Left renal cortex interstitium (tissue), 4 donors: ENCODE results near the gene MARK2. TPM values are rescaled to one million over a fixed set of nuclear protein-coding genes. Genes with fewer than 3 reads are reported as not detected.

Experiments
- DNase-seq, 4 donors: peaks; one replicate each; pipeline ENCODE4 v3.0.0-alpha.2; 2013; ENCODE audit warnings: low read depth in 4 of 4, low spot score in 2 of 4, missing footprints in 1 of 4
- polyA plus RNA-seq, 4 donors: library from polyadenylated mRNA; unstranded; fragments of 120-200 nt; gene quantifications; one replicate each; pipeline ENCODE4 v1.2.1, GENCODE V29; 2013; ENCODE audit not compliant: insufficient read length in 4 of 4

Gene MARK2
- polyA plus RNA-seq, 4 donors, result 30.4 to 40.4 (median 35.7) TPM

GRCh38 chr11:63952570-63952969 is 113.7 kb downstream of the MARK2 start:
- DNase-seq, result no peak

DNA sequence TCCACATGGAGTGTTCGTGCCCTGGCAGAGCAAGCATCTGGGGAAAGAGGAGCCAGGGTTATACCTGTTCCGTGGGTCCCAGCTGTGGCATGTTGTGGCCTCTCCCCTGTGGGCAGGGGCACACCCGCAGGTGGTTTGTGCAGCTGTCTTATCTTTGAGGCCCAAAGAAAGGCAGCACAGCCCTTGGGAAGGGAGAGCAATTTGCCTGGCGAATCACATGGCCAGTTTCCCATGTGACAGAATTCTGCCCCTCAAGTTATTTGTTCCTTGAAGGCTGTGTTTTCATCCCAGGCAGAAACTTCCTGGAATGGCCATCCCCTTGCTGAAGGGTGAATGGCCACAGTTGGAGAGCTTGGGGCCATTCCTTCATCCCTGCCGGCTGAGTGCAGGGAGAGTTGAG is 119.1 kb downstream of the MARK2 start:
- no peak for DNase-seq

Other genes with a start within 250 kb of the MARK2 start
- 10 to 100 TPM; 13.5 to 20.8 (median 14.7) TPM for gene PLAAT3, start 224.7 kb upstream of the MARK2 start, polyA plus RNA-seq
- 10 to 100 TPM; 15.2 to 20.0 (median 17.0) TPM for gene ATL3, start 167.7 kb upstream of the MARK2 start, polyA plus RNA-seq
- 100 to 1,000 TPM; 154 to 172 (median 168) TPM for gene RTN3, start 157.6 kb upstream of the MARK2 start, polyA plus RNA-seq
- 10 to 100 TPM; 43.3 to 54.8 (median 48.7) TPM for gene ZFTA, start 70.3 kb upstream of the MARK2 start, polyA plus RNA-seq
- gene SPINDOC, start 25.7 kb upstream of the MARK2 start, polyA plus RNA-seq, result 10 to 100 TPM; 23.4 to 46.3 (median 37.1) TPM
- gene RCOR2, start 78.1 kb downstream of the MARK2 start, polyA plus RNA-seq, result 10 to 100 TPM in 3 of 4 donors, 1 to 10 TPM in 1; 9.7 to 17.2 (median 13.5) TPM
- 10 to 100 TPM; 23.6 to 43.0 (median 35.3) TPM for gene NAA40, start 99.9 kb downstream of the MARK2 start, polyA plus RNA-seq
- 100 to 1,000 TPM; 228 to 401 (median 302) TPM for gene COX8A, start 135.5 kb downstream of the MARK2 start, polyA plus RNA-seq
- gene OTUB1, start 147.3 kb downstream of the MARK2 start, polyA plus RNA-seq, result 100 to 1,000 TPM; 101 to 110 (median 105) TPM
- gene FLRT1, start 196.8 kb downstream of the MARK2 start, polyA plus RNA-seq, result 1 to 10 TPM; 2.5 to 4.6 (median 3.2) TPM